NCI-H82 (cell line): Measurements from ENCODE around the gene ZNF557.

Source experiments
- DNase-seq: peaks from one replicate; lab custom pipeline; 2025; lab: John Stamatoyannopoulos, UW

Gene ZNF557

GRCh38 chr19:7126132-7126531 lies 56.6 kb downstream of the ZNF557 start:
- no peak for DNase-seq

DNA sequence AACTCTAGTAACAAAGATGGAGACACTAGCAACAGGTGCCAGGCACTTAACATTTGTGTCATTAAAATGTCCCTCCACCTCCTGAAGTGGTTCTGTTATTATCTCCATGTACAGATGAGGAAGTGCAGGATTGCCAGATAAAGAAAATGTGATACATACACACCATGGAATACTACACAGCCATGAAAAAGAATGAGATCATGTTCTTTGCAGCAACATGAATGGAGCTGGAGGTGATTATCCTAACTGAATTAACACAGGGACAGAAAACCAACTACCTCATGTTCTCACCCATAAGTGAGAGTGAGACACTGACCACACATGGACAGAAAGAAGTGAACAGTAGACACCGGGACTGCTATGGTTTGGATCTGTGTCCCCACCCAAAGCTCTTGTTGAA lies 60.5 kb downstream of the ZNF557 start:
- no peak for DNase-seq

- DNase-seq, result no peak
Measured at GRCh38 chr19:7132054-7132453, 62.6 kb downstream of the ZNF557 start.

GRCh38 chr19:7137120-7137519 lies 67.6 kb downstream of the ZNF557 start:
- DNase-seq, result no peak
